GM18526 (cell line): Measurements from ENCODE around the gene CACNA2D4.

Source experiments
- POLR2A ChIP-seq: IDR thresholded peaks from 3 replicates; pipeline ENCODE4 v1.6.1; 2011; ENCODE audit not compliant: insufficient read length; ENCODE audit errors: extremely low read depth

Gene CACNA2D4

GRCh38 chr12:1810201-1810930 is 108.1 kb downstream of the CACNA2D4 start:
- no peak for TF ChIP-seq POLR2A

DNA sequence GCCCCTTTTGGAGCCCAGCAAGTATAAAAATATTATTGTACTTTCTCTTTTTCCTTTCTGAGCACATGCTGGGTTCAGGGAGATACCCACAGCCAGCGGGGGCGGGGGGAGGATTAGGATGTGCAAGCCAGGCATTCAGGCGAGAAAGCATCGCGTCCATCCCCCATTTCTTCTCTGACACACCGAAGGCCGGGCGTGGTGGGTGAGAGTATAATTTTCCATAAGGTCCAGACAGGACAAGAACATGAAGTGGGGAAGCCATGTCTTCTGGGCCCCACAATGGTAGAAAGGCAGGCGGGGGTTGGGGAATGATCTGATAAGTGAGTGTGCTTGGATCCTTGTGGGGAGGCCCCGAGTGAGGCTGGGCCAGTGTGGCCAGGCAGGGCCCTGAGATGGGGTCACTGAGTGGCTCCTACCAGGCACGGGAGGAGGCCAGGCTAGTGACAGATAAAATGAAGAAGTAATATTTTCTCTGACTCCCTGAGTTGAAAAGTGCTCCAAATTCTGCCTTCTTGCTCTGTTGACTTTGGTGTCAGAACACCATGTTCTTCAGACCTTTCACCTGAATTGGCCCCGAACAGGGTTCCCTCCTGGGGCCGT is 108.8 kb downstream of the CACNA2D4 start:
- TF ChIP-seq POLR2A = no peak

DNA sequence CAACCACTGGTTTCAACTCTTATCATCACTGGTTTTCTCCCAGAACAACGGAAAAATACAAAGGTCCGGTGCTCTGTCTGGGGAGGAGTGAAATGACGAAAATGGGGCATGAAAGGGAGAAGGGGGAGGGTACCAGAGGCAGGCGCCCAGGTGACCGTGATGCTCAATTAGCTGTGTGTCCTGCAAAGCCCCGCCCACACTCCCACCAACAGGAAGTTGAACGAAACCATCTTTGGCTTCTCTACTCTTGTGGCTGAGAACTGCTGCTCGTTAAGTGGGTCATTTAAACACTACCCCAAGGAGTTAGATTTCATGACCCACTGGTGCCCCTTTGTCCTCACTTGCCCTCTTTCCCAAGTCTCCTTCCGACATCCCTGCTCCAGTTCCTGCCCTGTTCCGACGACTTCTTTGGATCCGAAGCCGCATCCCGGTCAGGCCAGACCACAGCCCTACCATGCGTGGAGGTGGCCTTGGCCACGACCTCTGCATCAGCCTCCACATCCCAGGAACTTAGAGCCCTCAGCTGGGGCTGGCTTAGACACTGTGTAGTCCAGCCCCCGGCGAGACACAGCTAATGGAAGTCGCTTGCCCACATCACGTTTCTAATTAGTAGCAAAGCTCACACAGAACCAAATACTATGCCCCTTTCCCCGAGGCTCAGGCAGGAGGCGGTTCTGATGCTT is 109.5 kb downstream of the CACNA2D4 start:
- TF ChIP-seq POLR2A = no peak

DNA sequence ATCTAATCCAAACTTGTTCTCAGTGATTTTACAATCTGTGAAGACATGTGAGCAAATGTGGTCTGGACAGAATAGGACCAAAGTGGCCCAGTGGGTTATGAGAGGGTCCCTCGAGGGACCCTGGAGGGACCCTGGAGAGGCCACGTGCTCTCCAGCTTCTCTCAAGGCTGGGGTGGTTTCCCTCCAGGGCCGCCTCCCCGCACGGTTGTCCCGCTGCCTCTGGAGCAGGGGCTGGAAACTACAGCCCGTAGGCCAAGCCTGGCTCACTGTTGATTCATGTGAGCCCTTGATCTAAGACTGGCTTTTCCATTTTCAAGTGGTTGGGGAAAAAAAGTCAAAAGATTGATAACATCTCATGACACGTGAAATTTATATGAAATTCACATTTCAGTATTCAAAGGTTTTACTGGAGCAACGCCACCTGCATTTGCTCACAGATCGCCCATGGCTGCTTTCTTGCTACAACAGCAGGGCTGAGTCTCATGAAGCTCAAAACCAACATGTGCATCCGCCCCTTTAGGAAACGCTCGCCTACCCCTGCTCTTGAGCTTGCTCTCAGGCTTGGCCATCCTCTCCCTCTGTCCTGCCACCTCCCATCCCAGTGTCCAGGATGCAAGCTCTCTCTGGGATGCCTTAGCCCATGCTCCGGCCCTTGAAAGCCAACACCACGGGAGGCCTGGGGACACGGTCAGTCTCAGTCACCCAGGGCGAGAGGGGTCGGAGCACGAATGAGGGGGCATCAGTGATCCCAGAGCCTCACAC is 110.2 kb downstream of the CACNA2D4 start:
- no peak for TF ChIP-seq POLR2A

DNA sequence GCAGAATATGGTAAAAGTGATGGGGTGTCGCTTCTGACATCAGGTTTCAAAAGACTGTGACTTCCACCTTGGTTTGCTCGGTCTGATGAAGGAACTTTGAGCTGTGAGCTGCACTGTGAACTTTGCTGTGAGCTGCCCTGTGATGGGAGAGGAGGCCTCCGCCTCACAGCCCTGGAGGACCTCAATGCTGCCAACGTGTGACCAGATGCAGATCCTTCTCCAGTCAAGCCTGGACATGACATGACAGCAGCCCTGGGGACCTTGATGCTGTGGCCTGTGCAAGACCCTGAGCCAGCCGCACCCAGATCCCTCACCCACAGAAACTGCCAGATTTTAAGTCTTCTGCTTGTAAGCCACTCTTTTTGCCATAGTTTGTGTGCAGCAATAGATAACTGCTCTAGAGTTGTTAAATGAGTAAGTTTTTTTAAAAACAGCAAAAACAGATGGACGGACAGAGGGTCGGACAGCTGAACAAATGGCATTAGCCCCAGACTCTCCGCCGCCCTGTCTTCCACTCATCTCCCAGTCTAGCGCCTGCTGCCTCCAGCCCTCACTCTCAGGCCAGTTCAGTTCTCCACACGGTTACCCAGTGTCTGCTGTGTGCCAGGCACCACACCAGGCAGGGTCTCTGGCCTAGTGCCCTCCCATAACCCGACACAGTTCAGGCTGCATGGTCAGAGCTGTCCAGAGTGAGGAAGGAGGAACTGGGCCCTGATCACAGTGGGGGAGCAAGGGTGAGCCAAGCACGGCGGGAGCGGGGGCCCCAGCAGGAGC is 111.2 kb downstream of the CACNA2D4 start:
- TF ChIP-seq POLR2A = no peak

DNA sequence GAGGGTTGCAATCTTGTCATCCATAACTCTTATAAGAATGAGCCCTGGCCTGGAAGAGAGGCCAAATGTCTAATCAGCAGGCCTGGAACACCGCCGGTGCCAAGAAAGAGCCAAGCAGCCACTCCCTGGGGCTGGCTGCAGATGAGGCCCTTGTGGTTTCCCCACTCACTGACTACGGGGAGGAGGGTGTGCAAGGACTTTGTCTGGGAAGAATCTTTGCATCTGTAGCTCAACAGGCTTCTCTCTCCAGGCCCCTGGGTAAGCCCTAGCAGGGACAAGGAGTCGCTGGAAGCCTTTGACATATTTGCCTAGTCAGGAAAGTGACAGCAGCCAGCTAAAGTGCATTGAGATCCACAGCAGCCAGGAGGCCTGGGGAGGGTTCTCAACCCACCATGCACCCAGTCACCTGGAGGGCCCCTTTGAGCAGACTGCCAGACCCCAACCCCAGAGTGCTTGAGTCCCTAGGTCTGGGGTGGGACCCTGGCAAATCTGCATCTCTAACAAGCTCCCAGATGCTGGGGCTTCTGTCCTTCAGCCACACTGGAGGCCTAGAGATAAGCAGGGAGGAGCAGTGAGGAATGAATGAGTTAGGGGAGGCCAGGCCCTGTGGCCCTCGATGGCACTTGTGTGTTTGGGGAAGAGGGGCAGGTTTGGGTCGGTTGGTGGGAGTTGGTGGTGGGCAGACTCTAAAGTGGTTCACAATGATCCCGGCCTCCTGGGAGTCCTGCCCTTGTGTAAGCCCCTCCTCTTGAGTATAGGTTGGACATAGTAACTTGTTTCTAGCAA is 112.0 kb downstream of the CACNA2D4 start:
- TF ChIP-seq POLR2A = no peak

DNA sequence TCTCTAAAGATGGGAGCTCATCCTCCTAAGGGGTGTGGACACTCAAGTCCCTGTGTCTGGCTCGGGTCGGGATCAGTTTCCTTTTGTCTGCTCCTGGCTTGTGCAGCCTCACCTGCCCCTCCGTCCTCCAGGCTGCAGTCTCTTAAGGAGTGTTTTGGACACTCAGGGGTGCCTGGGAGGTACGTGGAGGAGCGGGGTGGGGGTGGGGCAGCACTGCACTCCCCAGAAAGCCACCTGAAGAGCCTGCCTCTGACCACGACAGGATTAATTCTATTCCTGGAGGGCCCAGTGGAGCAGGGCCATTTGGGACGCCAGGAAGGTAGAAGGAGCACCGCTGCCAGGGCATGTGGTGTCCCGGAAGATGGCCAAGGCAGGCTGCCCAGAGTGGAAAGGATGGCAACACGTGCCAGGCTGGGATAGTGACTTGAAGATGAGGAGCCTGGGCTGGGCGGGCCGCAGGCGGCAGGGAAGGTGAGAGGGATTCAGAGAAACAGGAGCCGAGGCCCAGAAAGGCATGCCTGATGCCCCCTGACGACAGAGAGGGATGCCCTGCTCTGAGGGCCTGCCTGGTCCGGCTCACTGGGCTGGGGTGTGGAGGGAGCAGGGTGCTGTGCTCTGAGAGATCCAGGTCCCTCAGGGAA is 112.9 kb downstream of the CACNA2D4 start:
- TF ChIP-seq POLR2A = no peak

- peak; percentile 46 for TF ChIP-seq POLR2A
Observed at GRCh38 chr12:1804545-1805332, 113.7 kb downstream of the CACNA2D4 start.

GRCh38 chr12:1803736-1804135 is 114.7 kb downstream of the CACNA2D4 start:
- no peak for TF ChIP-seq POLR2A

- TF ChIP-seq POLR2A = no peak
Observed at GRCh38 chr12:1801303-1801975, 117.0 kb downstream of the CACNA2D4 start.

GRCh38 chr12:1800401-1801302 is 117.8 kb downstream of the CACNA2D4 start:
- TF ChIP-seq POLR2A = no peak

DNA sequence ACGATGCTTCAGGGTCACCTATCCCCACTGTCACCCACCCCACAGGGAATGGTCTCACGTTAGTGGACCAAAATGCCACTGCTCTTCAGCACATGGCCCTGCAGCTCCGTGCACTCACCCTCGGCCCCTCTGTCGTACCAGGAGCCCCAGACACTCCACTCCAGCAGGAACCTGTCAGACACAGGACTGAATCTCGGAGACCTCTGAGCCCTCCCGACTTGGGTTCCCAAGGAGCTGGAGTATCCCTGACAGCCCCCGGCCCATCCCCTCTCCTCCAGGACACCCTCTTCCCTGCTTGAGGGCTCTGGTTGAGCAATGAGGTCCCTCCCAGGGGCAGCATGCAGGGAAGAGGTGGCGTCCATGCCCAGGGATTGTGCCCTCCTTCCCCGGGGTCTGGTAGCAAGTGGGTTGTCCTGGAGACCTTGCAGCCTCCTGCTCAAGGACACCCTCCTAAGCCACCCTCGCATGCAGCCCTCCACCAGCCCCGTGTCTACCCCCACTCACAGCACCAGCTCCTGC is 118.5 kb downstream of the CACNA2D4 start:
- no peak for TF ChIP-seq POLR2A
